Right atrium auricular region (tissue), 2 donors: Measurements from ENCODE around the gene CARD11. TPM values are rescaled to one million over a fixed set of nuclear protein-coding genes. Genes with fewer than 3 reads are reported as not detected.

Experiments used
- DNase-seq: peaks from one replicate; pipeline ENCODE4 v3.0.0-alpha.2; 2019; ENCODE audit warnings: low spot score
- H3K27ac ChIP-seq, 2 donors: fragments of 200-600 bp; sonication (generic); 1 replicate in 1 of 2; 2 replicates in 1 of 2; pipeline ENCODE4 v1.5.1; 2016 to 2019
- H3K27me3 ChIP-seq, 2 donors: fragments of 200-600 bp; sonication (generic); one replicate each; pipeline versions ENCODE4 v1.5.1 to v1.6.0; 2017 to 2019
- H3K36me3 ChIP-seq: fragments of 200-600 bp; sonication (generic); one replicate; pipeline ENCODE4 v1.5.1; 2016
- H3K4me1 ChIP-seq, 2 donors: fragments of 200-600 bp; sonication (generic); one replicate each; pipeline versions ENCODE4 v1.5.1 to v1.6.0; 2017 to 2019
- H3K4me3 ChIP-seq, 2 donors: fragments of 200-600 bp; sonication (generic); 1 replicate in 1 of 2; 2 replicates in 1 of 2; pipeline ENCODE4 v1.5.1; 2017 to 2019; ENCODE audit warnings: mild to moderate bottlenecking in 1 of 2, moderate library complexity in 1 of 2
- H3K9me3 ChIP-seq, 2 donors: fragments of 200-600 bp; sonication (generic); one replicate each; pipeline ENCODE4 v1.5.1; 2019
- total RNA-seq, 2 donors: library from RNA; depleted of rRNA; stranded (reverse); fragments of >200 nt; gene quantifications; one replicate each; pipeline ENCODE4 v1.1.0, GENCODE V29; 2016
- TF ChIP-seq, protein P1 (sequence below), 2 donors: fragments of 200-600 bp; sonication (generic); IDR thresholded peaks; one replicate each; pipeline ENCODE4 v1.5.1; 2019; ENCODE audit warnings: antibody characterized with exemption in 2 of 2

The CARD11 gene
- total RNA-seq, 2 donors from 2014 or later = 0.22 to 0.55 TPM

DNA sequence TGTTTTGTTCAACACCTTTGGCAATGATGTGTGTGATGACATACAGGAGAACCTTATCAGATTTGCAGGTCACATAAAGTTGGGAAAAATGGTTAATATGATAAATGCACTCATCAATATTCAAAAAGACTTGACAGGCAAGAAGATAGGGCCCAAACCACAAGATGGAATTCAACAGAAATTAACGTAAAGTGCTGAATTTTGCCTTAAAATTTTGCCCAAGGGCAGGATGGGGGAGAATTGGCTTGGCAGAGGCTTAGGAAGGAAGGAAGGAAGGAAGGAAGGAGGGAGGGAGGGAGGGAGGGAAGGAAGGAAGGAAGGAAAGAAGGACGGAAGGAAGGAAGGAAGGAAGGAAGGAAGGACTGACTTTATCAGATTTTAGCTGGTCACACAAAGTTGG, 35.3 kb downstream of the CARD11 start:
- Histone ChIP-seq H3K9me3 (no peaks in the 10 kb centered on the region), H3K4me1 (no peaks in the 10 kb centered on the region), H3K4me3 (no peak overlapping the region), H3K36me3 (no peaks in the 10 kb centered on the region), H3K27ac (no peak overlapping the region), H3K27me3 (no peaks in the 10 kb centered on the region)
- TF ChIP-seq, protein P1, sequence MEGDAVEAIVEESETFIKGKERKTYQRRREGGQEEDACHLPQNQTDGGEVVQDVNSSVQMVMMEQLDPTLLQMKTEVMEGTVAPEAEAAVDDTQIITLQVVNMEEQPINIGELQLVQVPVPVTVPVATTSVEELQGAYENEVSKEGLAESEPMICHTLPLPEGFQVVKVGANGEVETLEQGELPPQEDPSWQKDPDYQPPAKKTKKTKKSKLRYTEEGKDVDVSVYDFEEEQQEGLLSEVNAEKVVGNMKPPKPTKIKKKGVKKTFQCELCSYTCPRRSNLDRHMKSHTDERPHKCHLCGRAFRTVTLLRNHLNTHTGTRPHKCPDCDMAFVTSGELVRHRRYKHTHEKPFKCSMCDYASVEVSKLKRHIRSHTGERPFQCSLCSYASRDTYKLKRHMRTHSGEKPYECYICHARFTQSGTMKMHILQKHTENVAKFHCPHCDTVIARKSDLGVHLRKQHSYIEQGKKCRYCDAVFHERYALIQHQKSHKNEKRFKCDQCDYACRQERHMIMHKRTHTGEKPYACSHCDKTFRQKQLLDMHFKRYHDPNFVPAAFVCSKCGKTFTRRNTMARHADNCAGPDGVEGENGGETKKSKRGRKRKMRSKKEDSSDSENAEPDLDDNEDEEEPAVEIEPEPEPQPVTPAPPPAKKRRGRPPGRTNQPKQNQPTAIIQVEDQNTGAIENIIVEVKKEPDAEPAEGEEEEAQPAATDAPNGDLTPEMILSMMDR (IDR thresholded peaks at IDR 0.05) = no peak
- DNase-seq = no peak

DNA sequence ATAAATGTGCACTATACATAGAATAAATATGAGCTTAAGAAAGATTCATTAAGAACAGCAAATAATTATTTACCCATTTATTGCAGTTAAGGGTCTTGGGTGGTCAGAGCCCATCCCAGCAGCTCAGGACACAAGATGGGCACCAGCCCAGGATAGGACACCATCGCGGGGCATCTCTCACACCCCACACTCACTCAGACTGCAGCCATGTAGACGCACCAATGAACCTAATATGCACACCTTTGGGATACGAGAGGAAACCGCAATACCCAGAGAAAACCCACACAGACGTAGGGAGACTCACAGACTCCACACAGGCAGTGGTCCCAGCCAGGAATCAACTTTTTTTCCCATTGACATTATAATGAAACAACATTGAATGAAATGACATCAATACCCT, 36.0 kb downstream of the CARD11 start:
- DNase-seq = no peak

DNA sequence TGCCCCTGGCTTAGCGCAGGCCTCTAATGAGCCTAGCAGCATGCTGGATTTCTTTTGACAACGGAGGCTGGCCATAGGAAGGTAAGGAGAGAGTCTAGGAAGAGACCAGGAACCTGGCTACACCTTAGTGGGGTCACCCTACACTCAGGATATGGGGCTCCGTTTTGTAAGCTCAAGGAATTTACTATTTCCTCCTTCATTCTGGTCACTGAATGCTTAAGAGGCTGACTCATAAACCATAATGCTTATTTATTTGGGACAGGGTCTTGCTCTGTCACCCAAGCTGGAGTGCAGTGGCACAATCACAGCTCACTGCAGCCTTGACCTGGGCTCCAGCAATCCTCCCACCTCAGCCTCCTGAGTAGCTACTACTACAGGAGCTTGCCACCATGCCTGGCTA, 38.4 kb downstream of the CARD11 start:
- DNase-seq = no peak
- H3K27me3 ChIP-seq = no peaks in the 10 kb centered on the region
- H3K9me3 ChIP-seq = no peaks in the 10 kb centered on the region
- no peak overlapping the region for H3K27ac ChIP-seq
- TF ChIP-seq, protein P1 (IDR thresholded peaks at IDR 0.05) = no peak
- H3K4me1 ChIP-seq = no peaks in the 10 kb centered on the region
- no peak overlapping the region for H3K4me3 ChIP-seq
- H3K36me3 ChIP-seq = no peaks in the 10 kb centered on the region

More for the DNA sequence above, 36.0 kb downstream of the CARD11 start:
- Histone ChIP-seq H3K4me1 (no peaks in the 10 kb centered on the region), H3K9me3 (no peaks in the 10 kb centered on the region), H3K4me3 (no peak overlapping the region), H3K27me3 (no peaks in the 10 kb centered on the region), H3K36me3 (no peaks in the 10 kb centered on the region), H3K27ac (no peak overlapping the region)
- TF ChIP-seq, protein P1 (IDR thresholded peaks at IDR 0.05) = no peak

DNA sequence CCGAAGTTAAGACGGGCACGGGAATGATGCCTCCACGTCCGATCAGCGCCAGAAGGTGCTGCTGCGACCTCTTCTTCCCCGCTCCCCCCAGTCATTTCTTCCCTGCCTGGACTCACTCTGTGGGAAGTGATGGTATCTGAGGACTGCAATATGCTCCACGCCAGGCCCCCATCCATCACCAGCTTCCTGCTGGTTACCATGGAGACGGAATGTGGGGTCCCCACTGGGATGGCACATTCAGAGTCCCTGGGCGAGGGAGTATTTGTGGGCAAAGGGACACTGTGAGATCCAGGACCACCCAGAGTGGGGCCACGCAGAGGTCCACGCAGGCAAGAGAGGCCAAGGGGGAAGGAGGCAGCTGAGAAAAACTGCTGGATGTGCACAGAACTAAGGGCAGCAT, 39.7 kb downstream of the CARD11 start:
- no peaks in the 10 kb centered on the region for H3K9me3 ChIP-seq
- no peak overlapping the region for H3K4me3 ChIP-seq
- H3K36me3 ChIP-seq = no peaks in the 10 kb centered on the region
- TF ChIP-seq, protein P1 (IDR thresholded peaks at IDR 0.05) = no peak
- DNase-seq = no peak
- no peaks in the 10 kb centered on the region for H3K27me3 ChIP-seq
- H3K4me1 ChIP-seq = no peaks in the 10 kb centered on the region
- H3K27ac ChIP-seq = no peak overlapping the region

DNA sequence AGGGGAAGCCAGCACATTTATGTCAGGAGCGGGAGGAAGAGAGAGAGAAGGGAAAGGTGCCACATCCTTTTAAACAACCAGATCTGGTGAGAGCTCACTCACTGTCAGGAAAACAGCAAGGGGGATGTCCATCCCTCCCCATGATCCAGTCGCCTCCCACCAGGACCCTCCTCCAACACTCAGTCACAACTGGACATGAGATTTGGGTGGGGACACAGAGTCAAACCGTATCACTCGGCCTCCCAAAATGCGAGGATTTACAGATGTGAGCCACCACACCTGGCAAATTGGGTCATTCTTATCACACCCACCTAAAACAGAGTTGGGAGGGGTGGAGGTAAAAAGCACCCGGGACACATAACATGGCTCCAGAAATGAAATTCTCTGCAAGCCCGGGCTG, 41.0 kb downstream of the CARD11 start:
- TF ChIP-seq, protein P1 (IDR thresholded peaks at IDR 0.05) = no peak
- no peak overlapping the region for H3K4me3 ChIP-seq

DNA sequence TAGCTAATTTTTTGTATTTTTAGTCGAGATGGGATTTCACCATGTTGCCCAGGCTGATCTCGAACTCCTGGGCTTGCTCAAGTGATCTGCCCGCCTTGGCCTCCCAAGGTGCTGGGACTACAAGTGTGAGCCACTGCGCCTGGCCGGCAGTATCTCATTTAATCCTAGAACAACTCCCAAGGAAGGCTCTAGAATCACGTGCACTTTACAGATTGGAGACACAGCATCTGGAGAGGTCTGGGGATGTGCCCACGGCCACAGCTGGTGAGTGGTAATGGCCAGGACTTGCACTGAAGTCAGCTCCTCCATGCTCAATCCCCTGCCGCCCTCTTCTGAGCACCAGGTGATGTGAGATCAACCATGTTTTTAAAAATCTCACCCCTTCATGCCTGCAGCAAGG, 43.1 kb downstream of the CARD11 start:
- no peak overlapping the region for H3K4me3 ChIP-seq
- no peaks in the 10 kb centered on the region for H3K9me3 ChIP-seq
- no peaks in the 10 kb centered on the region for H3K4me1 ChIP-seq
- TF ChIP-seq, protein P1 (IDR thresholded peaks at IDR 0.05) = no peak
- H3K27me3 ChIP-seq = no peaks in the 10 kb centered on the region
- H3K27ac ChIP-seq = no peak overlapping the region
- H3K36me3 ChIP-seq = no peaks in the 10 kb centered on the region
- no peak for DNase-seq

More for the DNA sequence above, 41.0 kb downstream of the CARD11 start:
- H3K27ac ChIP-seq = no peak overlapping the region
- H3K27me3 ChIP-seq = no peaks in the 10 kb centered on the region
- no peaks in the 10 kb centered on the region for H3K4me1 ChIP-seq
- no peaks in the 10 kb centered on the region for H3K36me3 ChIP-seq
- DNase-seq = no peak
- H3K9me3 ChIP-seq = no peaks in the 10 kb centered on the region
